Astrocyte of the hippocampus (primary cell): ENCODE results near the gene ERICH6B.
"Not testable (repeated sequence)": the region's sequence is repeated elsewhere in the genome, so short reads cannot be mapped to it uniquely, and the experiment has no call there.

Experiments used
- DNase-seq: peaks from one replicate; pipeline ENCODE4 v3.0.0; 2011; ENCODE audit warnings: low read depth, low spot score

The ERICH6B gene

GRCh38 chr13:45615501-45616101, at the start of gene ERICH6B:
Gene ERICH6B (minus strand): TSS chr13:45615739. CDS start chr13:45597005, 18,734 bp downstream.
- peak; percentile 75 for DNase-seq

DNA sequence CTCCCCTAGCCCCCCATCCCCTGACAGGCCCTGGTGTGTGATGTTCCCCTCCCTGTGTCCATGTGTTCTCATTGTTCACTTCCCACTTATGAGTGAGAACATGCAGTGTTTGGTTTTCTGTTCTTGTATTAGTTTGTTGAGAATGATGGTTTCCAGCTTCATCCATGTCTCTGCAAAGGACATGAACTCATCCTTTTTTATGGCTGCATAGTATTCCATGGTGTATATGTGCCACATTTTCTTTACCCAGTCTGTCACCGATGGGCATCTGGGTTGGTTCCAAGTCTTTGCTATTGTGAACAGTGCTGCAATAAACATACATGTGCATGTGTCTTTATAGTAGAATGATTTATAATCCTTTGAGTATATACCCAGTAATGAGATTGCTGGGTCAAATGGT, 47.4 kb upstream of the ERICH6B start:
- DNase-seq, result not testable (repeated sequence)

- no peak for DNase-seq
Observed at GRCh38 chr13:45662162-45662561, 46.6 kb upstream of the ERICH6B start.

DNA sequence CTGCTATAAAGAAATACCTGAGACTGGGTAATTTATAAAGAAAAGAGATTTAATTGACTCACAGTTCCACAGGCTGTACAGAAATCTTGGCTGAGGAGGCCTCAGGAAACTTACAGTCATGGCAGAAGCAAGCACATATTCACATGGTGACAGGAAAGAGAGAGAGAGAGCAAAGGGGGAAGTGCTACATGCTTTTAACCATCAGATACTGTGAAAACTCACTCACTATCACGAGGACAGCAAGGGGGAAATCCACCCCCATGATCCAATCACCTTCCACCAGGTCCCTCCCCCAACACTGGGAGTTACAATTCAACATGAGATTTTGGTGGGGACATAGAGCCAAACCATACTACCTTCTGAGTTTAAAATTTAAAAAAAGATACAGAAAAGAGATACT, 44.9 kb upstream of the ERICH6B start:
- not testable (repeated sequence) for DNase-seq

DNA sequence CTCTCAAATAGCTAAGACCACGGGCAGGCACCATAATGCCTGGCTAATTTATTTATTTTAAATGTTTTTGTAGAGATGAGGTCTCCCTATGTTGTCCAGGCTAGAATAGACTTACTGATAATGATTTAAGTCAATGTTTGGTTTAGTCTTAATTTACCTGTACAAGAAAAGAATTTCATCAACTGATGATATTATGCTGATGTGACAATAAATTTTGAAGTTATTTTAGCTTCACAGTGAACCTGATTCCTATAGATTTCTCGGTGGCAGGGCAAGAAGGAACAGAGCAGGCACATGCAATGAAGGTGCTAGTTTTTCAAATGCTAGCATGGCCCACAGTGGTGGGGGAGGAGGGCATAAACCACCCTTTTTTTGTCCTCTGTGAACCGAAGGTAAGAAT, 44.0 kb upstream of the ERICH6B start:
- no peak for DNase-seq

- peak; percentile 45 for DNase-seq
Observed at GRCh38 chr13:45658586-45659235, 43.2 kb upstream of the ERICH6B start.

DNA sequence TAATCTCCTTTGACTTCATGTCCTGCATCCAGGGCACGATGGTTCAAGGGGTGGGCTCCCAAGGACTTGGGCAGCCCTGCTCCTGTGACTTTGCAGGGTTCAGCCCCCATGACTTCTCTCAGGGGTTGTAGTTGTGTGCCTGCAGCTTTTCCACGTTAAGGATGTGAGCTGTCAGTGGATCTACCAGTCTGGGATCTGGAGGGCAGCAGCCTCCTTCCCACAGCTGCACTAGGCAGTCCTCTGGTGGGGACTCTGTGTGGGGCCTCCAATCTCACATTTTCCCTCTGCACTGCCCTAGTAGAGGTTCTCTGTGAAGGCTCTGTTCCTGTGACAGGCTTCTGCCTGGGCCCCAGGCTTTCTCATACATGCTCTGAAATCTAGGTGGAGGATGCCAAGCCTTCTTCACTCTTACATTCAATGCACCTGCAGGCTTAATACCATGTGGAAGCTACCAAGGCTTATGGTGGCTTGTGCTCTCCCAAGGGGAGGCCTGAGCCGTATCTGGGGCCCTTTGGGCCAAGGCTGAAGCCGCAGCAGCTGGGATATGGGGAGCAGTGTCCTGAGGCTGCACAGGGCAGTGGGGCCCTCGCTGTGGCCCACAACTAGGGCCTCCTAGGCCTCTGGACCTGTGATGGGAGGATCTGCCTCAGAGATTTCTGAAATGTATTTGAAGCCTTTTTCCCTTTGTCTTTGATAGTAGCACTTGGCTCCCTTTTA, 39.3 kb upstream of the ERICH6B start:
- DNase-seq, result no peak

GRCh38 chr13:45645263-45645662, 29.7 kb upstream of the ERICH6B start:
- DNase-seq, result not testable (repeated sequence)

DNA sequence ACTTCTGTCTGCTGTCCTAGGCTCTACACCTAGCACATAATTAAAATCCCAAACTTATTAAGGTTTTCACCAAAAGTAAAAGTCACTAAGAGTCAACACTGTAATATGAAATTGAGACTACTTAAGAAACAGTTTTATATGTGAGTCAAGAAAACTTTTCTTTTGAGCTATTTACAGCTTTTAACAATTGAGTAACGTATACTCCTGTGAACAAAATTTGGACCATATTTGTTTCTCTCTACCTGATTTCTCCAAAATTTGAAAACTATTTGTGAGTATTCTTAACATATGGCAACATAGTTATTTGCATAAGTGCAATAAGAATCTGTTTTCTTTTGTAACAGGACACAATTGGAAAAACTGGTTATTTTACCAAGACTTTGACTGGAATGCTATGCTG, 26.6 kb upstream of the ERICH6B start:
- not testable (repeated sequence) for DNase-seq

DNA sequence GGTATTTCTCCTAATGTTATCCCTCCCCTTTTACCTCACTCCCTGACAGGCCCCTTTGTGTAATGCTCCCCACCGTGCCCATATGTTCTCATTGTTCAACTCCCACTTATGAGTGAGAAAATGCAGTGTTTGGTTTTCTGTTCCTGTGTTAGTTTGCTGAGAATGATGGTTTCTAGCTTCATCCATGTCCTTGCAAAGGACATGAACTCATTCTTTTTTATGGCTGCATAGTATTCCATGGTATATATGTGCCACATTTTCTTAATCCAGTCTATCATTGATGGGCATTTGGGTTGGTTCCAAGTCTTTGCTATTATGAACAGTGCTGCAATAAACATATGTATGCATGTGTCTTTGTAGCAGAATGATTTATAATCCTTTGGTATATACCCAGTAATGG, 19.8 kb upstream of the ERICH6B start:
- DNase-seq, result not testable (repeated sequence)

GRCh38 chr13:45630791-45631190, 15.3 kb upstream of the ERICH6B start:
- peak; percentile 14 for DNase-seq

DNA sequence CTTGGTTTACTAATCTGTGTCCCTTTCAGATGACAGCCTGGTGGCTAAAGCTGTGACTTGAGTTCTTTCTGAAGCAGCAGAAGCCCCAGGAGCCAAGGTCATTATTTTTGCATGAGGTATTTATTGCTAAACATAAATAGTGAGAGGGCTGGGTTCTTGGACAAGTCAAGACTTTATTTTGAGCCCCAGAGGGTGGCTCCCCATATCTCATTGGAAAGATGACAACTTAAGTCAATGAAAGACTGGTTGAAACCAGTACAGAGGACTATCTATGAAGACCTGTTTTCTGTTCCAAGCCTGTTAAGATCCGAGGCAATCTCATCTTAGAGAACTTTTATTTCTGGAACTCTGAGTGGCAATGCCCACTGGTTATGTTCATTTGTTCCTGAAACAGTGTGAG, 14.4 kb upstream of the ERICH6B start:
- no peak for DNase-seq

- no peak for DNase-seq
Observed at GRCh38 chr13:45628094-45628493, 12.6 kb upstream of the ERICH6B start.

- DNase-seq, result no peak
Observed at GRCh38 chr13:45627656-45628055, 12.1 kb upstream of the ERICH6B start.

GRCh38 chr13:45626731-45627374, 11.3 kb upstream of the ERICH6B start:
- DNase-seq, result peak; percentile 40

- DNase-seq, result peak; percentile 33
Observed at GRCh38 chr13:45623516-45624090, 8.1 kb upstream of the ERICH6B start.

DNA sequence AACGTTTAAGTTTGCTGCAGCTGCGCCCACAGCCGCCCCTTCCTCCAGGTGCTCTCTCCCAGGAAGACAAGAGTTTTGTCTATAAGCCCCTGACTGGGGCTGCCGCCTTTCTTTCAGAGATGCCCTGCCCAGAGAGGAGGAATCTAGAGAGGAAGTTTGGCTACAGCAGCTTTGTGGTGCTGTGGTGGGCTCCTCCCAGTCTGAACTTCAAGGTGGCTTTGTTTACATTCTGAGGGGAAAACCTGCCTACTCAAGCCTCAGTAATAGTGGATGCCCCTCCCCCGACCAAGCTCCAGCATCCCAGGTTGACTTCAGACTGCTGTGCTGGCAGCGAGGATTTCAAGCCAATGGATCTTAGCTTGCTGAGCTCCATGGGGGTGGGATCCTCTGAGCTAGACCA, 6.4 kb upstream of the ERICH6B start:
- DNase-seq, result no peak

DNA sequence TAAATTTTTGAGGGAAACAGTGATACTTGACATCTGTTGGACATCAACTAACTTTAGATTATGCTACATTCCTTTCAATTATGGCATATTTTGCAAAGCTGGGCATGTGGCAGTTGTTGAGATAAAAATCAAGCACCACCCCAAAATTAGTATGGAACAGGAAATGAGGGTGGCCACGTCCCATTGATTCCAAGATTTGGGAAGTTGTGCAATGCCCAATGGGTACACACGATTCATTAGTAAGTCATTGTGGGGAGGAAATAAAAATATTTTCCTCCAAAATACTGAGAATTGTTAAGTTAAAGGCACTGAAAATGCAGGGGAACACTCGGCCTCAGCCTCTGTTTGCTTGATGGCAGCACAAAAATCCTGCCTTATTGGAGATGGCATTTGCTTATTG, 7.6 kb downstream of the ERICH6B start:
- no peak for DNase-seq

DNA sequence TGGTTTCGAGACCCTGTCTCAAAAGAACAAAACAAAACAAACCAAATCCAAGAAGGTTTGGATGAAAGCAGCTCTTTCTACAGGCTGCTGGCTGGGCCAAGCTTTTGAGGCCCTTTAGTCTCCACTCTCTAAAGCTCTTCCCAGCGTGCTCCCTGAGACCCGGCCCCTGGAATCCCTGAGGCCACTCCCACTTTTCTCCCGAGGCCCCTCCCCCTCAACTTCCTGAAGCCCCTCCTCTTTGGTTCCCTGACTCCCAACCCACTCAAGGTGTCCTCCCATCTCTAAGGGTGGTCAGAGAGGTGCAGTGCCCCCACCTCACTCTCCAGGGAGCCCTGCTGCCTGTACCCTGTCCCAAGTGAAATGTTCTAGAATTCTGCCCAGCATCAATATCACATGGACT, 10.6 kb downstream of the ERICH6B start:
- DNase-seq, result no peak

- no peak for DNase-seq
Observed at GRCh38 chr13:45603338-45603737, 12.2 kb downstream of the ERICH6B start.

- DNase-seq, result no peak
Observed at GRCh38 chr13:45602183-45603170, 13.1 kb downstream of the ERICH6B start.
